ENCODE measurements around the gene MYO16.

- TF ChIP-seq GATA2 (IDR thresholded peaks at IDR 0.05; ENCODE audit: low read depth, low read length) = no peak
- TF ChIP-seq GATA3 (IDR thresholded peaks at IDR 0.05; ENCODE audit: low read depth, low read length) = no peak
Measured at GRCh38 chr13:109198585-109198984, 569.2 kb downstream of the MYO16 start.
